HG03066 (cell line): ENCODE data around the gene MEG3.
"Not testable (repeated sequence)": the region's sequence is repeated elsewhere in the genome, so short reads cannot be mapped to it uniquely, and the experiment has no call there.

Source experiments
- ATAC-seq: cut with Tn5 transposase; IDR thresholded peaks from one replicate; pipeline ENCODE4 v1.9.1; 2021; ENCODE audit warnings: low read depth; ENCODE audit not compliant: unreplicated experiment

MEG3 gene

GRCh38 chr14:100813291-100813690, 12.6 kb upstream of the MEG3 start:
- ATAC-seq = no peak

- ATAC-seq = no peak
These were observed 10.2 kb upstream of the MEG3 start for GRCh38 chr14:100815478-100816285.

- no peak for ATAC-seq
These were observed 9.5 kb upstream of the MEG3 start for GRCh38 chr14:100816286-100816949.

GRCh38 chr14:100816950-100817901, 8.7 kb upstream of the MEG3 start:
- no peak for ATAC-seq

- ATAC-seq = no peak
These were observed 7.7 kb upstream of the MEG3 start for GRCh38 chr14:100818221-100818699.

- ATAC-seq = not testable (repeated sequence)
These were observed 7.0 kb upstream of the MEG3 start for GRCh38 chr14:100818923-100819322.

GRCh38 chr14:100819453-100819828, 6.5 kb upstream of the MEG3 start:
- no peak for ATAC-seq

- no peak for ATAC-seq
These were observed 6.0 kb upstream of the MEG3 start for GRCh38 chr14:100819829-100820475.

GRCh38 chr14:100820957-100821356, 5.0 kb upstream of the MEG3 start:
- no peak for ATAC-seq

- no peak for ATAC-seq
These were observed 3.9 kb upstream of the MEG3 start for GRCh38 chr14:100822013-100822412.

- no peak for ATAC-seq
These were observed 3.2 kb upstream of the MEG3 start for GRCh38 chr14:100822532-100823296.

GRCh38 chr14:100823413-100824080, 2.4 kb upstream of the MEG3 start:
- ATAC-seq = no peak

GRCh38 chr14:100824091-100824551, 1.8 kb upstream of the MEG3 start:
- no peak for ATAC-seq

- ATAC-seq = no peak
These were observed 811 bp upstream of the MEG3 start for GRCh38 chr14:100824901-100825712.

- ATAC-seq = no peak
These were observed 628 bp downstream of the MEG3 start for GRCh38 chr14:100826391-100827100.

GRCh38 chr14:100827101-100828021, 1.4 kb downstream of the MEG3 start:
- no peak for ATAC-seq
